Body of pancreas (tissue), 4 donors: ENCODE results near the gene TMCO4.

Experiments used
- CTCF ChIP-seq, 7 experiments: fragments of 450-650 bp in 4 of 7; fragments of 200-600 bp in 3 of 7; sonication (generic) in 3 of 7; IDR thresholded peaks; one replicate each; pipeline ENCODE4 v1.5.1; 2016 to 2019; ENCODE audit warnings: antibody characterized with exemption in 7 of 7
- POLR2A ChIP-seq, 3 donors: fragments of 450-650 bp; IDR thresholded peaks; one replicate each; pipeline ENCODE4 v1.6.1; 2016; ENCODE audit warnings: antibody characterized with exemption in 3 of 3, mild to moderate bottlenecking in 2 of 3

DNA sequence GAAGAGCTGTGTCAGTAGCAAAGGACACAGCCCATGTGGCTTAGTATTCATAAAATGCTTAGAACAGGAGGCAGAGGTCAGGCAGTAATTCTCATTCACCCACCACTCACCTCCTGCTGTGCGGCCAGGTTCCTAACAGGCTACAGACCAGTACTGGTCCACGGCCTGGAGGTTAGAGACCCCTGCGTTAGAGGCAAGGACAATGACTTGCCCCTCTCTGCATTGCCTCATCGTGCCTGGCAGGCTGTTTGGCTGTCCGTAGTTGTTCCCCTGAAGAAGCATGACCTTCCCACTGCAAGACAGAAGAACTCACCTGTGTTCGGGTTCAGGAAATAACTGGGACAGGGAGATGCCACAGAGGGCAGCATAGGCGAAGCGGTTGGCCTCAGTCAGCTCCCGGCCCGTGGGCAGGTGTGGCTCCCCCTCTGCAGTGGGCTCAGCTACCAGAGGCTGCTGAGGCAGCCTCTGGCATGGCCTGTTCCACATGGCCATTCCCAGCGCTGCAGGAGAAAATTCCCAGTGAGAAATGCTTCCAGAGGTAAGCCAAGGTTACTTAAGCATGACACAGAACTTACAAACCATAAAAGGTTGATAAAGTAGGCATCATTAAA lies 19.3 kb downstream of the TMCO4 start:
- TF ChIP-seq CTCF (IDR thresholded peaks at IDR 0.05): no peak
- TF ChIP-seq POLR2A (IDR thresholded peaks at IDR 0.05): no peak
